LNCaP clone FGC (cell line): Measurements from ENCODE around the gene BSDC1.

ENCODE experiments used
- DNase-seq: peaks from one replicate; pipeline ENCODE4 v3.0.0-alpha.2; 2011; ENCODE audit warnings: low read depth
- H3K4me3 ChIP-seq: 2 replicates; pipeline ENCODE4 v1.5.1; 2011; ENCODE audit warnings: mild to moderate bottlenecking, low read depth, low read length, control low read depth
- TF ChIP-seq, protein P1 (sequence below): IDR thresholded peaks from 2 replicates; pipeline ENCODE4 v1.5.1; 2012; ENCODE audit warnings: mild to moderate bottlenecking; ENCODE audit not compliant: control insufficient read depth, insufficient read depth; ENCODE audit errors: extremely low read depth

BSDC1 gene

DNA sequence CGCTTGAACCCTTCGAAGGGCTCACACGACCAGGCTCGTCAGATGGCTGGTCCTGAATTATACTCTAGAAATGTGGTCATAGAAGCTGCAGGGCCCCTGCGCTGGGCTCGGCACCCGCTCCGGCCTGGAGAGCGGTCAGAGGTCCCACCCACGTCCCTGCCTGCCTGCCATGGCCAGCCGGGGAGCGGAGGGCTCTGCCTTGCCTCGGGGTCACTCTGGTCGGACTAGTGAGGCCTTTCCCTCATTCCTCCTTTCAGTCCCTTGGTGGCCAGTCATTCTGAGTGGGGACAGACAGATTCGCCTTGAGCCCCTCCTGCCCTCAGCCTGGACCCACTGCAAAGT lies 57.7 kb downstream of the BSDC1 start:
- DNase-seq = no peak
- TF ChIP-seq, protein P1, sequence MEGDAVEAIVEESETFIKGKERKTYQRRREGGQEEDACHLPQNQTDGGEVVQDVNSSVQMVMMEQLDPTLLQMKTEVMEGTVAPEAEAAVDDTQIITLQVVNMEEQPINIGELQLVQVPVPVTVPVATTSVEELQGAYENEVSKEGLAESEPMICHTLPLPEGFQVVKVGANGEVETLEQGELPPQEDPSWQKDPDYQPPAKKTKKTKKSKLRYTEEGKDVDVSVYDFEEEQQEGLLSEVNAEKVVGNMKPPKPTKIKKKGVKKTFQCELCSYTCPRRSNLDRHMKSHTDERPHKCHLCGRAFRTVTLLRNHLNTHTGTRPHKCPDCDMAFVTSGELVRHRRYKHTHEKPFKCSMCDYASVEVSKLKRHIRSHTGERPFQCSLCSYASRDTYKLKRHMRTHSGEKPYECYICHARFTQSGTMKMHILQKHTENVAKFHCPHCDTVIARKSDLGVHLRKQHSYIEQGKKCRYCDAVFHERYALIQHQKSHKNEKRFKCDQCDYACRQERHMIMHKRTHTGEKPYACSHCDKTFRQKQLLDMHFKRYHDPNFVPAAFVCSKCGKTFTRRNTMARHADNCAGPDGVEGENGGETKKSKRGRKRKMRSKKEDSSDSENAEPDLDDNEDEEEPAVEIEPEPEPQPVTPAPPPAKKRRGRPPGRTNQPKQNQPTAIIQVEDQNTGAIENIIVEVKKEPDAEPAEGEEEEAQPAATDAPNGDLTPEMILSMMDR = no peak
- H3K4me3 ChIP-seq = peak overlapping the region; percentile 78

DNA sequence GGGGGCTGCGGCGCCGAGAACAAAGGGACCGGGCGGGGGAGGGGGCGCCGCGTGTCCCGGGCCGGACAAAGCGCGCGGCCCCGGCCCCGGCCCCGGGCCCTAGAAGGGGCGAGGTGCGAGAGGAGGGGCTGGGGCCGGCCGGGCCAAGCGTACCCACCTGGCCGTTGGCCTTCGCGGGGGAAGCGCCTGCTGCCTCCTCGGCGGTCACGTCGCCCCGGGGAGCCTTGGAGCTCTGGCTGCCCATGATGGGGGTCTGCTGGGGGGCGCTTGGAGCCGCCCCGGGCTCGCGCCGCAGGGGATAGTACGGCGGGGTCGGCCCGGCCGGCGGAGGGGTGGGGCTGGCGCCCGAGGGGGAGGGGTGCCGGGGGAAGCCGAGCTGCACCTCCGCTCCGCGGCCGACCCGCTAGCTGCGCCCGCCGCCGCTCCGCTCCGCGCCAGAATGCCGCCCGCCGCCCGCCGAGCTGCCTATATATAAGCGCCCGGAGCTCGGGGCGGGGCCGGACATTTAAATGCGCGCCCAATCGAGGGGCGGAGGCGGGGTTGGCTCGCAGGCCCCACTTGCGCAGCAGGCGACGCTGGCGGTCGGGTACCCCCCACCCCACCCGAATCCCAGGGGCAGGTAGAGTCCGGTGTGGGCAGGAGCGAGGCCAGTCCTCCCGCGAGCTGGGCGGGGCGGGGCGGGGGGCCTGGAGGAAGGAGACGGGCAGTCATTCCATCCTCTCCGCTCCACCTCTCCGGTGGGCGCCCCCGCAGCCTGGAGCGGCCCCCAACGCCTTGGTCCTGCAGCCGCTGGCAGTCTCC lies 58.3 kb downstream of the BSDC1 start, which contains the start of gene MARCKSL1:
TSS of gene MARCKSL1 (minus strand) at position 444 of the 801 bp plus-strand sequence. CDS start at position 244, 200 bp downstream.
- TF ChIP-seq, protein P1 = no peak

DNA sequence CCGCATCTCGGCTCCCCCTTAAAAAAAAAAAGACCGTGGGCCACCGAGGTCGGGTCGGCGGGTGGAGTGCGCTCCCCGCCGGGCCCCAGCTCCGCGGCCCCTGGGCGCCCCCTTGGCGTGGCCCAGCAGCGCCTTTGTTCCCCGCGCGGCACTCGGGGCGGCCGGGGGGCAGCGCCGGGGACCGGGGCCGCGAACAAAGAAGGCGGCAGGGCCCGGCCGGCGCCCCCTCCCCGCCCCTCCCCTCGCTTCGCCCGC lies 58.8 kb downstream of the BSDC1 start:
- TF ChIP-seq, protein P1 = no peak
- H3K4me3 ChIP-seq = peak overlapping the region; percentile 78
- DNase-seq = no peak

More for the DNA sequence above, 58.3 kb downstream of the BSDC1 start, which contains the start of gene MARCKSL1:
- no peak for DNase-seq
- peak within 1 kb of the TSS; percentile 78 for H3K4me3 ChIP-seq

DNA sequence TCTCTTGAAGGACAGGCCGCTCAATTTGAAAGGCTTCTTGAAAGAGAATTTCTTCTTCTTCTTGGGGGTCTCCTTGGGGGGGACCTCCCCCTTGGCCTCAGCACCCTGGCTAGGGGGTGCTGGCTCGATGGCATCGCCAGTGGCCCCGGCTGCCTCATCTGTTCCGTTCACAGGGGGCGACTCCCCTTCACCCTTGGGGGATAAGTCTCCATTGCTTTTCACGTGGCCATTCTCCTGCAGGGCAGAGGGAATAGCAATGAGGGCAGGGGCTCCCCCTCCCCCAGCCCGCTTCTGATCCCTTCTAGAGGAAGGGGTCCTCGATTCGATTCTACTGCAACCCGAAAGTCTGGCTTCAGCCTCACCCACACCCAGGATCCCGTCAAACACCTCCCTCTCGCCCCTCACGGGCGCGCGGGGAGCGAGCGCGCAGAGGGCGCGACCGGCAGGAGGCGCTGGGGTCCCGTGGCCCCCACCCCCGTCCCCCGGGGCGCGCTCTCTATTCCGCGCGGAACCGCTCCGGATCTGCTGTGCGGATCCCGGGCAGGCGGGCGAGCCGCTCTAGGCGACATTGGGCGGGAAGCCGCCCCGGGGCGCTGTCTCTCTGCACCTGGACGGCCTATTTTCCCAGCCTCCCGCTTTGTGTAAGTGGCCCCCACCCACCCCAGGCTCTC lies 59.2 kb downstream of the BSDC1 start:
- no peak for DNase-seq
- TF ChIP-seq, protein P1 = peak; percentile 60
- peak overlapping the region; percentile 78 for H3K4me3 ChIP-seq

DNA sequence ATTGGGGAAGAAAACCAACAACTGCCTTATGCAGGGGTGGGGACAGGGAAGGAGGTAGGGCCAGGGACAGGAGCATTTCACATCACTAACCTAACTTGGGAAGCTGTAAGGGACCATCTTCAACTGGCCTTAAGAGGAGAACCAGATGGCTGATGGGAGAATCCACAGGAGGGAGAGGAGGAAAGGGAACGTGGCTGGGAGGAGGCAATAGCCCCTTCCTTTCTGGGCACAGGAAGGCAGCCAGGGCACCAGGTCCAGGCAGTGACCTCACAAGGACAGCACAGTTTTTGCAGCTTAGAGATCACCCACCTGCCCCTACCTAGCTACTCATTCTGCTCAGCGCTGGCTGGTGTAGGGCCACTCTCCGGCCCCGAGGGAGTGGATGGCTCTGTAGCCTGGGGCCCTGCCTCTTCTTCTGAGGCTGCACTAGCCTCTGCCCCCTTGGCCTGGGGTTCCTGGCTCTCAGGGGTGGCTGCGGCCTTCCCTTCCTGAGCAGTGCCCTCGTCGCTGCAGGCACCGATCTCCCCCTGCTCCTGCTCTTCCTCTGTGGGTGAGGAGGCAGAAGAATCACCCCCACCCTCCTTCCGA lies 59.9 kb downstream of the BSDC1 start:
- peak overlapping the region; percentile 78 for H3K4me3 ChIP-seq
- TF ChIP-seq, protein P1 = no peak
- DNase-seq = no peak

DNA sequence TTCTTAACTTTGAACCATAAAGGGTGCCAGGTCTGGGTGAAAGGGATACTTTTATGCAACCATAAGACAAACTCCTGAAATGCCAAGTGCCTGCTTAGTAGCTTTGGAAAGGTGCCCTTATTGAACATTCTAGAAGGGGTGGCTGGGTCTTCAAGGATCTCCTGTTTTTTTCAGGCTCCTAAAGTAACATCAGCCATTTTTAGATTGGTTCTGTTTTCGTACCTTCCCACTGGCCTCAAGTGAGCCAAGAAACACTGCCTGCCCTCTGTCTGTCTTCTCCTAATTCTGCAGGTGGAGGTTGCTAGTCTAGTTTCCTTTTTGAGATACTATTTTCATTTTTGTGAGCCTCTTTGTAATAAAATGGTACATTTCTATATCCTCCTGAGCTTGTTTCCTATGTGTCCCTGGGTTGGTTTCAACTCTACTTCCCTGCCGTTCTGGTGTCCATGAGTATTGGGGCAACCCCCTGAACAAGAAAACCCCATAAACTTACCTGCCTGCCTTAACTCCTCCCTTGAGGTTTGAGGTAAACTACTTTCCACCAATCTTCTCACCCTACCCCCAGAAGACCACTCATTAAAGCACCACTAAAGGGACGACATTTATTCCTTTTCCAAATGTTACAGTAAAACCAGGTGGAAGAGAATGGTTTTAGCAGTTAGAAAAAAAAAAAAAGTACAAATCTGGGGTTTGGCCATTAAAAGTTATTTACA lies 60.8 kb downstream of the BSDC1 start:
- no peak for DNase-seq
- TF ChIP-seq, protein P1 = no peak
- no peak overlapping the region for H3K4me3 ChIP-seq
